CD4-positive, alpha-beta T cell treated with Interleukin-1 beta for 1 hour (primary cell): Measurements from ENCODE around the gene SNX6.
A peak's percentile ranks its signal among the peaks of the same experiment; 100 is the strongest.
"Not testable (repeated sequence)": the region's sequence is repeated elsewhere in the genome, so short reads cannot be mapped to it uniquely, and the experiment has no call there.

Experiments
- DNase-seq, 2 donors: peaks; one replicate each; pipeline ENCODE4 v3.0.0-alpha.2; 2020 to 2022

The SNX6 gene

DNA sequence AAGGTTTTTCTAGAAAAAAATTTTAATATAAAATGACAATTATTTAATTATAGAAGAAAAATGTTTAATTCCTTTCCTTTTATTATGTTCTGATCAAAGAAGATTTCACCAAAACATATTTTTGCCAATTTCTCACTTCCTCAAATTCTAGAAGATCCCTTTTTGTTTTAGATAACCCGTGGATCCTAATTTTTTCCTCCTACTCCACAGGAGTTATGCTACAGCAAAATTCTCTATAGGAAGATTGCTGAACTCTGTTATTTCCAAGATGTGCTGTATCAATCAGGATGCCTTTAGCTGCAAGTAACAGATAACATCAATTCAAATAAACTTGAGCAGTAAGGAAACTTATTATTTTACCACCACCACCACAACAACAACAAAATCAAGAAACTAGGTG is 3.8 kb upstream of the SNX6 start:
- DNase-seq: no peak

DNA sequence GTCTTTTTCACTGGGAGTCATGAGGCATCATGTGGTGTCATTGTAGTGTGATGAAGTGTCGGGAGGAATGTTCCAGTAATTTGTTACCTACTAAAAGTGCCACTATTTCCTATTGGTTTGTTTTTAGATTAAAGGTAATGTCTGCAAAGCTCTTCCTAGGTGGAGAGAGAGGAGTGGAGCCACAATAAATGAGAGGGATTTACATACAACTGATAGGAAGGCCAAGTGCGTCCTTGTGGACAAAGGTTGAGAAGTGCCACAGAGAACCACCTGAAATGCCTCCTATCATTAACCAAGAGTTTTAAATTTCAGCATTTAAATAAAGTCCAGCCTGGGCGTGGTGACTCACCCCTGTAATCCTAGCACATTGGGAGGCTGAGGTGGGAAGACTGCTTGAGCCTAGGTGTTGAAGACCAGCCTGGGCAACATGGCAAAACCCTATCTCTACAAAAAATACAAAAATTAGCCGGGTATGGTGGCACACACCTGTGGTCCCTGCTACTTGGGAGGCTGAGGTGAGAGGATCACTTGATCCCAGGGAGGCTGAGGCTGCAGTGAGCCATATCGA is 2.5 kb upstream of the SNX6 start:
- no peak for DNase-seq

DNA sequence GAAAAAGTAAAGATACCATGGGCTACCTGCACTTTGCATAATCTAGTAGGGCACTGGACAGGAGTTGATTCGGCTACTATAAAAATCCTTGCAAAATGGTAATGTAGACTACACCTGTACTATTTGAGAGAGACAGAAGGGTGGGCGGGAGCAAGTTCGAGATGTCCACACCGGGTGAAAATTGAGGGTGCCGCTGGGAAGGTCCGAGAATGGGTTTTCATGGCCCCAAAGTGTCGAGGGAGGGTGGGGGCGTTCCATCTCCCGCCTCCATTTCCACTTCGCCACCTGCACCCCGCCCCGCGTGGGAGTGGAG is 648 bp downstream of the SNX6 start:
- DNase-seq: no peak

DNA sequence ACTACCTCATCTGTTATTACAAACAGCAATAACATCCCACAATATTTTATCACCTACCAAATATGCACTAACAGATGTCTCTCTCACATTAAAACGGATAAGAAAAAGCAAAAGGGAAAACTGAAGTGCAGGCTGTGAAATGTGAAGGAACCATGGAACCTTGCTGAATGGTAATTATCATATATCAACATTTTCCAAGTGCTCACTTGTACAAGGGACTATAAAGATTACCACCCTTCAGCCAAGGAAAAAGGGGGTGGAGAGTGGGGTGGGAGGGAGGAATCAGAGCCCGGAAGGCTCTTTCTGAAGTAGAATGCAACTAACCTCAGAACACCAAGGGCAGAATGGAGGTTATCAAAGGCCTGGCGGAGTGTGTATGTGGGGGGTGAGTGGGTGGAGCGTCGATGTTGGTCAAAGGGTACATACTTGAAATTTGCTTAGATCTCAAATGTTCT is 1.2 kb downstream of the SNX6 start:
- DNase-seq: peak; percentile 18 to 58

DNA sequence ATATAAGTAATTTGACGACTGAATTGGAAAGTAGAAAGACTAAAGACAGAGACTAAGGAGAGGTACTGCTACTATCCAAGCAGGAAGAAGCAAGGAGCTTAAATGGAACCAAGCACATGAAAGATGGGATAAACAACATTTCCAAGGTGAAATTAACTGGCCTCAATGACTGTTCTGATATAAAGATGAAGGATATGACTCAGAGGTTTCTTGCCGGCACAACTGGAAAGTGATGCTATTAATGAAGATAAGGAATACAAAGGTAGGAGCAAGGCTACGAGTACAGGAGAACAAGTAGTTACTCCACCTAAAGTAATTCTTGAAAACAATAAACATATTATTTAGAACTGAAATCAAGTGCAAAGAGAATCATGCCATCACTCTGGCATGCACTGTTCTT is 6.4 kb downstream of the SNX6 start:
- no peak for DNase-seq

DNA sequence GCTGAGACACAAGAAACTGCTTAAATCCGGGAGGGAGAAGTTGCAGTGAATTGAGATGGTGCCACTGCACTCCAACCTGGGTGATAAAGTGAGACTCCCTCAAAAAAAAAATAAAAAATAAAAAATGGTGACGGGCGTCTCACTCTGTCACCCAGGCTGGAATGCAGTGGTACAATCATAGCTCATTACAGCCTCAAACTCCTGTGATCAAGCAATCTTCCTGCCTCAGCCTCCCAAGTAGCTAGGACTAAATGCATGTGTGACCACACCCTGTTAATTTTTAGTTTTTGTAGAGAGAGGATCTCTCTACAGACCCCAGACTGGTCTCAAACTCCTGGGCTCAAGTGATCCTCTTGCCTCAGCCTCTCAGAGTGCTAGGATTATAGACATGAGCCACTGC is 9.1 kb downstream of the SNX6 start:
- DNase-seq: no peak

DNA sequence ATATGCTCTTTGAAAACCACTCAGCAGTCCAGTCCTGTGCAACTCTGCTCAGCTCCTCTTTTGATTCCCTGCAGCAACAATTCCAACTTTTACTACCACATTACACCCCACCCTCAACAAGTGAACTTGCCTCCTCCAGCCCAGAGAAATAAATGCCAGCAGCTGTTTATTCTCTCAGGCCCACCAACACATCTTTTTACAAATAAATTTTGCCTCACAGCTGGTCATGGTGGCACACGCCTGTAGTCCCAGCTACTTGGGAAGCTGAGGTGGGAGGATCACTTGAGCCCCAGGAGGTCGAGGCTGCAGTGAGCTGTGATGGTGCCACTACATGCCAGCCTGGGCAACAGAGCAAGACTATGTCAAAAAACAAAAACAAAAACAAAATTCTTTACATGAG is 9.8 kb downstream of the SNX6 start:
- DNase-seq: no peak

DNA sequence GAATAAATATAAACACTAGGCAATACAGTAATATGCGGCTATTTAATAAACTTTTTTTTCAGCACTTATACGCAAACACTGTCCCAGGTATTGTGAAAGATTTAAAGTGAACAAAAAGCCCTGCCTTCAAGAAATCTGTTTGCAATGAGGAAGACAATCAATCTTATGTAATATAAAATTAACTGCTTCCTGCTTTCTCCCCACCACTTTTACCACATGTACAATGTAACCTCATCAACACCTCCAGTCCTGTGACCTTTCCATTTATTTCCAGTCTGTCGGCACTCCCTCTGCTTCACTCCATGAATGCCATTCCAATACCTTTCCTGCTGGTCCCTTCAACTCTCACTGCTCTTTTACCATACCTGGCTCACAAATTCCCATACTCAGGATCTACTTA is 10.5 kb downstream of the SNX6 start:
- DNase-seq: no peak

DNA sequence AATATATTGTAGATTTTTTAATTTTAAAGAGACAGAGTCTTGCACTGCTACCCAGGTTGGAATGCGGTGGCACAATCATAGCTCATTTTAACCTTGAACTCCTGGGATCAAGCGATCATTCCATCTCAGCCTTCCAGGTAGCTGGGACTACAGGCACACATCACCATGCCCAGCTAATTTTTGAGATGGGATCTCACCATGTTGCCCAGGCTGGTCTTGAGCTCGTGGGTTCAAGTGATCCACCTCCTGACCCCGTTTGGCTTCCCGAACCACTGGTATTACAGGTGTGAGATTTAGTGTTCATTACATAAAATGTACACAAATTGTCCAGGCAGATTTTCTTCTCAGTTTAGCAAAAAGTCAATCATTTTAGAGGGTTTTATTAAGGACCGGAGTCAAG is 13.6 kb downstream of the SNX6 start:
- DNase-seq: no peak

DNA sequence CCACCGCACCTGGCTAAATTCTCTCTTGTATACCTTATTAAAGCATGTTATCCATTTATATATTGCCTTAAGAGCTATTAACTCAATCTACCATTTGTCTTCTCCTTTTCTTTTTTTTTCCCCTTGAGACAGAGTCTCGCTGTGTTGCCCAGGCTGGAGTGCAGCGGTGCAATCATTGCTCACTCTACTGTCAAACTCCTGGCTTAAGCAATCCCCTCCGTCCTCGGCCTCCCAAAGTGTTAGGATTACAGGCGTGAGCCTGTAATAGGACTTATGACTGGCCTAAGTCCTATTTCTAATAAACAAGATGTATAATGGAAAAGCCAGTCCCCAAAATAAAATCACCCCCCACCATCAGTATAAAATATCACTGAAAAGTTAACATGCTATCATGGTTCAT is 14.4 kb downstream of the SNX6 start:
- no peak for DNase-seq

DNA sequence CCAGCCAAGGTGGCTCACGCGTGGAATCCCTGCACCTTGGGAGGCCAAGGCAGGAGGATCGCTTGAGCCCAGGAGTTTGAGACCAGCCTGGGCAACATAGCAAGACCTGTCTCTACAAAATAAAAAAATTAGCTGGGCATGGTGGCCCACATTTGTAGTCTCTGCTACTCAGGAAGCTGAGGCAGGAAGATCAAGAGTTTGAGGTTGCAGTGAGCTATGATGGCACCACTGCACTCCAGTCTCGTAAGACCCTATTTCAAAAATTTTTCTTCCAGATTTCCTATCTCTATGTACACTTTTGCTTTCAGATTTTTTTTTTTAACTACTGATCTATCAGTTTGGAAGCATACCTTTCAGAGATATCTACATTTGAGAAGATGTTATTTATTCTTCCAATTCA is 15.3 kb downstream of the SNX6 start:
- no peak for DNase-seq

DNA sequence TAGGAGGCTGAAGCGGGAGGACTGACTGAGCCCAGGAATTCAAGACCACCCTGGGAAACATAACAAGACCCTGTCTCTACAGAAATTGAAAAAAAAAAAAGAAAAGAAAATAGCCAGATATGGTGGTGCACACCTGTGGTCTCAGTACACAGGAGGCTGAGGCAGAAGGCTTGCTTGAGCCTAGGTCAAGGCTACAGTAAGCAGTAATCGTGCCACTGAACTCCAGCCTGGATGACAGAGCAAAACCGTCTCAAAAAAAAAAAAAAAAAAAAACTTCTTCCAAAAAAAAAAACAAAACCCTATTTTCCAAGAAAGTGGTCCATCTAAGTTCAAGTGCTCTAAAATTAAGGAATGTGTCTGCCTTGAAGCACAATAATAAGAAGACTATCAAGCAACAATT is 19.8 kb downstream of the SNX6 start:
- DNase-seq: no peak

DNA sequence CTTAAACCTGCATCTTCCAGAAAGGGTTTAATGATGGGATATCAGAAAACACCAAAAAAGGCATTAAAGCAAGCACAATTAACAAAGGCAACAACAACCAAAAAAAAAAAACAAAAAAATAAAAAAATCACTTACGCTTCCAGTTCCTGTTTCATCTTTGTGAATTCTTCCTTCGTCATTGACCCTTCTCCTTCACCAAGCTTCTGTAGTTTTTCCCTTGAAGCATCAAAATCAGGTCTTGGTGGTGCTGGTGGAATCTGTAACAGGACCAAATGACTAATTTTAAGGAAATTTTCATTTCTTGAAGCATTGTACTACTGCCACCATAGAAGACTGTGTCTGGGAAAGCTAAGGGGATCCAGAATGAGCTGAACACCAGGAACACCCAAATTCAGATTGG is 24.5 kb downstream of the SNX6 start:
- DNase-seq: no peak

DNA sequence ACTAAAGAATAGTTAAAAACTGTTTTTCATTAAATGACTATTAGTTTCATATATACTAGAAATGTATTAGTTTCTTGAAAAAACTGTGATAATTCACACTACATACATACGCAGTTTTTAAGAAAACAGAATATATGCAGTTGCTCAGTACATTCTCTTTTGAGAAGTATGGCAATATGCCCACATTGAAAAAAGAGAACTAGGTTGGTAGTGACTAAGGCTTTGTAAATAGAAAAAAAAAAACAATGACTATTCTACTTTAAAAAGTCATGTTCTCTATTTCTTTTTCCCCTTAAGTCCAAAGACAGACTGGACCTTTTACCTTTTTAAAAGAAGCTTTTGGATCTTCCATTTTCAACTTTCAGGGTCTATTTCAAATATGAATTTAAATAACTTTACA is 25.0 kb downstream of the SNX6 start:
- no peak for DNase-seq

DNA sequence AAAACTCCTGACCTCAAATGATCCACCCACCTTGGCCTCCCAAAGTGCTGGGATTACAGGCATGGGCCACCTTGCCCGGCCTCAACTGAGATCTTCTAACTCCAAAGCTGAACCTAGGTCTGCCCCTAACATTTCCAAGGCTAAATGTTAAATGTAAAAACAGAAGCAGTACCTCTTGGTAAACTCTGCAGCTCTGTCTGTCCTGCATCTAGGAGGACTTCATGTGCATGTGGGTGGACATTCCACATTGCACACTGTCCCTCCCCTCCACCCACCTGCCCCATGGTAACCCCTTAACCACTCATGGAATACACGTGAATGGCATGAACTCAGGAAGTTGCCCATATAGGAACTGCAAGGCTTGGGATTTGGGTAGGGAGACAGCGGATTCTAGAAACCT is 33.1 kb downstream of the SNX6 start:
- no peak for DNase-seq

DNA sequence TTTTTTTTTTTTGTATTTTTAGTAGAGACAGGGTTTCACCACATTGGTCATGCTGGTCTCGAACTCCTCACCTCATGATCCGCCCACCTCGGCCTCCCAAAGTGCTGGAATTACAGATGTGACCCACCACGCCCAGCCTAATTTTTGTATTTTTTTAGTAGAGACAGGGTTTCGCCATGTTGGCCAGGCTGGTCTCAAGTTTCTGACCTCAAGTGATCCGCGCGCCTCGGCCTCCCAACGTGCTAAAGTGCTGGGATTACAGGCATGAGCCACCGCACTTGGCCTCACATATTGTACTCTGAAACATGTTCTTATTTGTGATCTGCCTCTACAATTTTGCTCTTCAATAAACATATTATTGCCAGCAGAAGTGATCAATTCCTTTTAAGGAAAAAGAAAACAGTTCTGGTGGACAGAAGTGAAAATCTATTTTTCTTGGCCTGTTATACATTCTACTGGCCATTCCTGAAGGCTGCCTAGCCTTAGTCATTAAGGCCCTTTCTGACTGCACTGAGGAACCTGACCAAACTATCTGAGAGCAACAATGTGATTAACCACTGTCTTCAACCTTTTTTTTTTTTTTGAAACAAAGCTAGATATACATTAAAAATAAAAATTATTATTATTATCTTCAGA is 36.1 kb downstream of the SNX6 start:
- DNase-seq: no peak

DNA sequence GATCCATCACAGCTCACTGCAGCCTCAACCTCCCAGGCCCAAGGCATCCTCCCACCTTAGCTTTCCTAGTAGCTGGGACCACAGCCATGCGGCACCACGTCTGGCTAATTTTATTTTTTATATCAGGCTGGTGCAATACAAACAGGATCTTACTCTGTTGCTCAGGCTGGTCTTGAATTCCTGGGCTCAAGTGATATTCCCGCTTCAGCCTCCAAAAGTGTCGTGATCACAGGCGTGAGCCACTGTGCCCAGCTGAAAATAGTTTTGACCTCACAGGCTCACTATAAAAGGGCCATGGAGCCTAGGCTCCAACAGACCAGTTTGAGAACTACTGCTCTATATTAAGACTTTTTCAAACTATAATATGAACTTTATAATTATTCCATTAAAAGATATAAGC is 37.3 kb downstream of the SNX6 start:
- DNase-seq: no peak

DNA sequence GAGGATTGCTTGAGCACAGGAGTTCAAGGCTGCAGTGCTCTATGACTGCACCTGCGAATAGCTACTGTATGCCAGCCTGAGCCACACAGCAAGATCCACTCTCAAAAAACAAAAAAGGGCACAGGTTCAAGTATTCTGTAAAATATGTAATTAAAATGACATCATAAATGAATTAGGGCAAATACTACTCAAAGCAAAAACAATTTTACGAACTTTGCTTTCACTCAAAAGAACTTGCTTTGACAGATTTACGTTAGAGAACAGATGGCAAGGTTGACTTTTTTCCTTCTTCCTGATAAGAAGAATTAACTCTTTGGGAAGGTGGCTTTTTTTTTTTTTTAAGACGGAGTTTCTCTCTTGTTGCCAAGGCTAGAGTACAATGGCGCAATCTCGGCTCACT is 46.4 kb downstream of the SNX6 start:
- no peak for DNase-seq

DNA sequence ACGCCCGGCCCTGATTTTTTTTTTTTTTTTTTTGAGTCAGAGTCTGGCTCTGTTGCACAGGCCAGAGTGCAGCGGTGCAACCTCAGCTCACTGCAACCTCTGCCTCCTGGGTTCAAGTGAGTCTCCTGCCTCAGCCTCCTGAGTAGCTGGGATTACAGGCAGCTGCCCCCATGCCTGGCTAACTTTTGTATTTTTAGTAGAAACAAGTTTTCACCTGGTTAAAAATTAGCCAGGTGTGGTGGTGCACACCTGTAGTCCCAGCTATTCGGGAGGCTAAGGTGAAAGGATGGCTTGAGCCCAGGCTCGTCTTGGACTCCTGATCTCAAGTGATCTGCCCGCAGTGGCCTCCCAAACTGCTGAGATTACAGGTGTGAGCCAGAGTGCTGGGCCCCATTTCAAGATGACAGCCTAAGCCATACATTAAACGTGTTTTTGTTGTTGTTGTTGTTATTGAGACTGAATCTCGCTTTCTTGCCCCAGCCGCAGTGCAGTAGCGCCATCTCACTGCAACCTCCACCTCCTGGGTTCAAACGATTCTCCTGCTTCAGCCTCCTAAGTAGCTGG is 47.7 kb downstream of the SNX6 start:
- DNase-seq: no peak

DNA sequence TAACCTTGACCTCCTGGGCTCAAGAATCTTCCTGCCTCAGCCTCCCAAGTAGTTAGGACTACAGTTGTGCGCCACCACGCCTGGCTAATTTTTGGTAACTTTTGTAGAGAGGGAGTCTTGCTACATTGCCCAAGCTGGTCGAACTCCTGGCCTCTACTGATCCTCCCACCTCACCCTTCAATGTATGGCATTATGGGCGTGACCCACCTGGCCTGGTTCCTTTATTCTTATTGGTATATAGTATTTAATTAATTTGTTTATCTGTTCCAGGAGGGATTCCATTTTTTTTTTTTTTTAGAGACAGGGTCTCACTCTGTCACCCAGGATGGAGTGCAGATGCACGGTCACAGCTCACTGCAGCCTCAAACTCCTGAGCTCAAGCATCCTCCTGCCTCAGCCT is 49.6 kb downstream of the SNX6 start:
- DNase-seq: no peak

DNA sequence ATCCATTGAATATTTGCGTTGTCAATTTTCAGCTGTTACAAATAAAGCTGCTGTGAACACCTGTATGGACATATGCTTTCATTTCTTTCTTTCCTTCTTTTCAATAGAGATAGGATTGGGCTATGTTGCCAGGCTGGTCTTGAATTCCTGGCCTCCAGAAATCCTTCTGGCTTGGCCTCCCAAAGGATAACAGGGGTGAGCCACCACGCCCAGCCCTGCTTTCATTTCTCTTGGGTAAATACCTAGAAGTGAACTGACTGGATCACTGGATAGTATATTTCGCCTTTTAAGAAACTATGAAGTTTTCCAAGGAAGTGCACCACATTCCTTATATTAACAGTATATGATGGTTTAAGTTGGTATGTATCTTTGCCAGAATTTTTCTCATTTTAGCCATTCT is 58.2 kb downstream of the SNX6 start:
- DNase-seq: no peak

DNA sequence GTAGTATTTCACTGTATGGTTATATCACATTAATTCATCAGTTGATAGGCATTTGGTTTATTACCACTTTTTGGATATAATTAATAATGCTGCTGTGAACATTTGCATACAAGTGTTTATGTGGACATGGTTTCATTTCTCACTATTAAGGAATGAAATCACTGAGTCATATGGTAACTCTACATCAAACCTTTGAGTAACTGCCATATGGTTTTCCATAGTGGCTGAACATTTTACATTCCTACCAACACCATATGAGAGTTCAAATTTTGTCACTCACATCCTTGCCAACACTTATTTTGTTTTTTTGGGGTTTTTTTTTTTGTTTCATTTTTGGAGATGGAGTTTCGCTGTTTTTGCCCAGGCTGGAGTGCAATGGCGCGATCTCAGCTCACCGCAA is 60.2 kb downstream of the SNX6 start:
- DNase-seq: no peak

DNA sequence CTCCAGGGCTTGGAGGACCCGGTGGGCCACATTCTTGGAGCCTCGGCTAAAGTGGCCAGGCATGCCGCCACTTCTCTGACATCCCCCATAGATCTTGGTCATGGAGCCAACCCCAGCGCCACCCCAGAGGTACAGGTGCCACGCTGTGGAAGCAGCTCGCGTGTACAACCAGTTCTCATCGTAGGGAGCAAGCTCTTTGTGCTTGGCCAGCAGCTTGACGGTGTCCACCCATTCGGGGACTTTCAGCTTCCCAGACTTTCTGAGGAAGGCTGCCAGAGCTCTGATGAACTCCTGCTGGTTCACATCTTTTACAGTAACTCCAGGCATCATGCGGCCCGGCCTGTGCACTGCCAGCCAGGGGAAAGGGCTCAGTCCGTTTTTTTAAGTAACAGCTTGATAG is 61.1 kb downstream of the SNX6 start:
- no peak for DNase-seq

DNA sequence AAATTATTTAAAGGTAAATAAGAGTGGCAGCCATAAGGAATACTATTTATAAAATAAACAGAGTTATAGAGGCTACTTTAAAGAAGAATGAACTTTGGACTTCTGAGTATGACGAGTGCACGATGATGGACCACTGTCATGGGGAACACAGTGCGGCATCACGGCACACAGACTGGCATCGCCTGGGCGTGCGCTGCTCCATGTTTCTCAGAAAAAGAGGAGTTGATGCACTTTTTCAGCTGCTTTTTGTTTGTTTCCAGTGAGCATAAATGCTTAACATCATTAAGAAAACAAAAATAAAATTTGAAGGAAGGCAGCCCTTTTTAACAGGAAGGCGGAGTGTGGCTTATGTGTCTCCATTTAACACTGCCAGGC is 67.2 kb downstream of the SNX6 start:
- no peak for DNase-seq

DNA sequence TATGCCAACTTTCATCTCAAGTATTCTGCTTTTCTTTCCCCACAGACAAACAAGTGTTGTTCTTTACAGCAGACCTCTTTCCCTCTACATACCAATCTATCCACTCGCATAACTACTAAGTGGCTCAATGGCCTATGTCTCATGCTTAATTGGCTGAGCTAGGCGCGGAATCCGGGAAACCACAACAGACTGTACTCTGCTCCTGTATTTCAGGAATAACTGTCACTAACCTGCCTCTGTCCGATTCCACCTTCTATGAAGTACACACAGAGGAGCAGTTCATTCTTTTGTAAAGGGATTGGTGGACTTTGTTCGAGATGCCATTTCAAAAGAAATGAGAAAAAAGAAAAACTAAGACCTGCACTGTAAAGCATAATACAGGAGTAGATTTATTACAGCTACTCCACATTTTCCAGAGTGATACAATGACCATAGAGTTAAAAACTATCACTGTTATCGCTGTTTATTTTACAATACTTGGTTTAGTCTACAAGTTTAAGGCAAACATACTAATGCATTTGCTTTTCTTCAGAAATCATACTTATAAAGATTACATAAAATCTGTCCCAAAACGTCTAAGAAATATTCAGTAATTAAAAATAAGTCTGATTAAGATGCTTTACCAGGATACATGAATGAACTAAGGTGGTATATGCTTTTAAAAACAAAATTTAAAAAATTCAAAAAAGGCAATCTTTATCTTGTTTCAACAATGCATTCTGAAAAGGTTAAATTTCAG is 67.7 kb downstream of the SNX6 start:
- DNase-seq: not testable (repeated sequence)
